Activated CD4-positive, alpha-beta T cell treated with anti-CD3 and anti-CD28 coated beads, Interleukin-2, amount 10 ng/mL, durations not matched to agents 7 days and 5 days (primary cell): ENCODE measurements around the gene VTI1A. TPM values are rescaled to one million over a fixed set of nuclear protein-coding genes. Genes with fewer than 3 reads are reported as not detected.
A peak's percentile ranks its signal among the peaks of the same experiment; 100 is the strongest.

ENCODE experiments used
- CTCF ChIA-PET: fragments of 350-600 bp; sonication (Branson Sonifier 250); formaldehyde crosslinking; loops from one replicate; lab custom pipeline; 2021; ENCODE audit warnings: antibody characterized with exemption; lab: Charles Lee
- POLR2A ChIA-PET: fragments of 350-600 bp; sonication (Branson Sonifier 250); formaldehyde crosslinking; loops from one replicate; lab custom pipeline; 2021; ENCODE audit warnings: antibody characterized with exemption; lab: Charles Lee
- DNase-seq: peaks from one replicate; pipeline ENCODE4 v3.0.0-alpha.2; 2020
- H3K27ac Mint-ChIP-seq: one replicate; pipeline ENCODE4 v1.8.0; 2021; ENCODE audit warnings: mild to moderate bottlenecking, moderate library complexity, mixed read lengths
- H3K27me3 Mint-ChIP-seq: one replicate; pipeline ENCODE4 v1.8.0; 2021; ENCODE audit warnings: mixed read lengths
- H3K36me3 Mint-ChIP-seq: one replicate; pipeline ENCODE4 v1.8.0; 2021; ENCODE audit warnings: low read depth, mixed read lengths
- H3K4me1 Mint-ChIP-seq: one replicate; pipeline ENCODE4 v1.8.0; 2021; ENCODE audit warnings: mixed read lengths
- H3K4me3 Mint-ChIP-seq: one replicate; pipeline ENCODE4 v1.8.0; 2021; ENCODE audit warnings: mild to moderate bottlenecking, moderate library complexity, mixed read lengths
- H3K9me3 Mint-ChIP-seq: one replicate; pipeline ENCODE4 v1.8.0; 2021; ENCODE audit warnings: mixed read lengths
- total RNA-seq, 2 experiments: library from RNA; stranded (reverse); gene quantifications; one replicate each; pipeline ENCODE4 v1.2.3, GENCODE V29; 2021

VTI1A gene
- total RNA-seq, 2 experiments from 2014 or later = 39.6 to 41.5 TPM

- Mint-ChIP-seq H3K4me3 (no peak overlapping the region), H3K27ac (no peak overlapping the region), H3K4me1 (no peaks in the 10 kb centered on the region), H3K27me3 (no peaks in the 10 kb centered on the region), H3K9me3 (no peaks in the 10 kb centered on the region), H3K36me3 (peaks cover 6% of the 10 kb centered on the region)
- DNase-seq = no peak
- POLR2A ChIA-PET = interaction anchor here (0.6 kb wide), 2 partner anchors 21 to 122 kb away, joined by 3 to 4 read pairs; no protein-coding TSS in a partner anchor
- CTCF ChIA-PET = interaction anchor here (1.4 kb wide), 1 partner anchor 9 kb away, joined by 3 read pairs; no protein-coding TSS in a partner anchor
Observed at GRCh38 chr10:112700215-112700671, 253.2 kb downstream of the VTI1A start.

GRCh38 chr10:112701211-112701877 lies 254.3 kb downstream of the VTI1A start:
- ChIA-PET CTCF (interaction anchor here (1.4 kb wide), 1 partner anchor 10 kb away, joined by 3 read pairs; no protein-coding TSS in a partner anchor), POLR2A (no interaction called here)

GRCh38 chr10:112701878-112702255 lies 254.9 kb downstream of the VTI1A start:
- H3K4me3 Mint-ChIP-seq = no peak overlapping the region
- H3K9me3 Mint-ChIP-seq = no peaks in the 10 kb centered on the region

More at GRCh38 chr10:112701211-112701877, 254.3 kb downstream of the VTI1A start:
- H3K27me3 Mint-ChIP-seq = no peaks in the 10 kb centered on the region
- no peak overlapping the region for H3K27ac Mint-ChIP-seq
- no peak overlapping the region for H3K4me3 Mint-ChIP-seq
- H3K36me3 Mint-ChIP-seq = peaks cover 6% of the 10 kb centered on the region
- peaks cover 4% of the 10 kb centered on the region for H3K4me1 Mint-ChIP-seq
- no peak for DNase-seq
- no peaks in the 10 kb centered on the region for H3K9me3 Mint-ChIP-seq

GRCh38 chr10:112706577-112706976 lies 259.6 kb downstream of the VTI1A start:
- ChIA-PET CTCF (no interaction called here), POLR2A (no interaction called here)
- Mint-ChIP-seq H3K36me3 (peaks cover 3% of the 10 kb centered on the region), H3K4me3 (no peak overlapping the region), H3K4me1 (peaks cover 7% of the 10 kb centered on the region), H3K27me3 (no peaks in the 10 kb centered on the region), H3K27ac (peak overlapping the region; percentile 43), H3K9me3 (no peaks in the 10 kb centered on the region)
- peak; percentile 31 for DNase-seq

More at GRCh38 chr10:112701878-112702255, 254.9 kb downstream of the VTI1A start:
- POLR2A ChIA-PET = no interaction called here
- Mint-ChIP-seq H3K4me1 (peaks cover 7% of the 10 kb centered on the region), H3K27me3 (no peaks in the 10 kb centered on the region), H3K36me3 (peaks cover 6% of the 10 kb centered on the region), H3K27ac (no peak overlapping the region)
- CTCF ChIA-PET = no interaction called here
- no peak for DNase-seq

GRCh38 chr10:112708461-112708860 lies 261.4 kb downstream of the VTI1A start:
- no peaks in the 10 kb centered on the region for H3K27me3 Mint-ChIP-seq
- CTCF ChIA-PET = interaction anchor here (1.1 kb wide), 1 partner anchor 10 kb away, joined by 4 read pairs; no protein-coding TSS in a partner anchor
- peaks cover 7% of the 10 kb centered on the region for H3K4me1 Mint-ChIP-seq
- DNase-seq = no peak
- H3K9me3 Mint-ChIP-seq = no peaks in the 10 kb centered on the region
- no peak overlapping the region for H3K27ac Mint-ChIP-seq
- H3K4me3 Mint-ChIP-seq = no peak overlapping the region
- H3K36me3 Mint-ChIP-seq = peaks cover 1% of the 10 kb centered on the region
- POLR2A ChIA-PET = no interaction called here

GRCh38 chr10:112710528-112710927 lies 263.5 kb downstream of the VTI1A start:
- DNase-seq = no peak
- ChIA-PET CTCF (interaction anchor here (1.3 kb wide), 1 partner anchor 8 kb away, joined by 3 read pairs; no protein-coding TSS in a partner anchor), POLR2A (no interaction called here)
- no peak overlapping the region for H3K27ac Mint-ChIP-seq
- no peak overlapping the region for H3K4me3 Mint-ChIP-seq
- no peaks in the 10 kb centered on the region for H3K27me3 Mint-ChIP-seq
- H3K9me3 Mint-ChIP-seq = no peaks in the 10 kb centered on the region
- peaks cover 3% of the 10 kb centered on the region for H3K36me3 Mint-ChIP-seq
- peaks cover 7% of the 10 kb centered on the region for H3K4me1 Mint-ChIP-seq

- H3K4me1 Mint-ChIP-seq = peaks cover 3% of the 10 kb centered on the region
- no peak overlapping the region for H3K4me3 Mint-ChIP-seq
- DNase-seq = no peak
- ChIA-PET POLR2A (no interaction called here), CTCF (no interaction called here)
- no peak overlapping the region for H3K27ac Mint-ChIP-seq
- H3K9me3 Mint-ChIP-seq = no peaks in the 10 kb centered on the region
- peaks cover 8% of the 10 kb centered on the region for H3K36me3 Mint-ChIP-seq
- H3K27me3 Mint-ChIP-seq = no peaks in the 10 kb centered on the region
Observed at GRCh38 chr10:112711366-112711765, 264.4 kb downstream of the VTI1A start.

GRCh38 chr10:112712536-112712935 lies 265.5 kb downstream of the VTI1A start:
- DNase-seq = no peak
- no peak overlapping the region for H3K27ac Mint-ChIP-seq
- H3K27me3 Mint-ChIP-seq = no peaks in the 10 kb centered on the region
- H3K36me3 Mint-ChIP-seq = peaks cover 8% of the 10 kb centered on the region
- H3K4me1 Mint-ChIP-seq = no peaks in the 10 kb centered on the region
- no peak overlapping the region for H3K4me3 Mint-ChIP-seq
- POLR2A ChIA-PET = no interaction called here
- CTCF ChIA-PET = no interaction called here
- H3K9me3 Mint-ChIP-seq = no peaks in the 10 kb centered on the region

GRCh38 chr10:112713411-112713810 lies 266.4 kb downstream of the VTI1A start:
- Mint-ChIP-seq H3K27me3 (no peaks in the 10 kb centered on the region), H3K27ac (no peak overlapping the region)

GRCh38 chr10:112715581-112715980 lies 268.6 kb downstream of the VTI1A start:
- no peak overlapping the region for H3K27ac Mint-ChIP-seq

More at GRCh38 chr10:112713411-112713810, 266.4 kb downstream of the VTI1A start:
- ChIA-PET POLR2A (no interaction called here), CTCF (no interaction called here)
- H3K4me1 Mint-ChIP-seq = no peaks in the 10 kb centered on the region
- DNase-seq = no peak
- peaks cover 8% of the 10 kb centered on the region for H3K36me3 Mint-ChIP-seq
- H3K4me3 Mint-ChIP-seq = no peak overlapping the region
- no peaks in the 10 kb centered on the region for H3K9me3 Mint-ChIP-seq

GRCh38 chr10:112716076-112716475 lies 269.1 kb downstream of the VTI1A start:
- POLR2A ChIA-PET = no interaction called here
- Mint-ChIP-seq H3K27ac (no peak overlapping the region), H3K4me3 (no peak overlapping the region), H3K27me3 (no peaks in the 10 kb centered on the region), H3K4me1 (no peaks in the 10 kb centered on the region), H3K9me3 (no peaks in the 10 kb centered on the region), H3K36me3 (peaks cover 7% of the 10 kb centered on the region)
- CTCF ChIA-PET = no interaction called here
- no peak for DNase-seq

More at GRCh38 chr10:112715581-112715980, 268.6 kb downstream of the VTI1A start:
- H3K27me3 Mint-ChIP-seq = no peaks in the 10 kb centered on the region
- DNase-seq = no peak
- ChIA-PET CTCF (no interaction called here), POLR2A (no interaction called here)
- H3K9me3 Mint-ChIP-seq = no peaks in the 10 kb centered on the region
- H3K4me1 Mint-ChIP-seq = no peaks in the 10 kb centered on the region
- peaks cover 7% of the 10 kb centered on the region for H3K36me3 Mint-ChIP-seq
- no peak overlapping the region for H3K4me3 Mint-ChIP-seq

GRCh38 chr10:112716924-112717413 lies 270.0 kb downstream of the VTI1A start:
- POLR2A ChIA-PET = no interaction called here
- no peak overlapping the region for H3K4me3 Mint-ChIP-seq
- CTCF ChIA-PET = no interaction called here
- peaks cover 7% of the 10 kb centered on the region for H3K36me3 Mint-ChIP-seq
- H3K4me1 Mint-ChIP-seq = no peaks in the 10 kb centered on the region
- no peaks in the 10 kb centered on the region for H3K9me3 Mint-ChIP-seq
- H3K27me3 Mint-ChIP-seq = no peaks in the 10 kb centered on the region
- DNase-seq = no peak
- no peak overlapping the region for H3K27ac Mint-ChIP-seq

GRCh38 chr10:112720178-112720577 lies 273.2 kb downstream of the VTI1A start:
- no peaks in the 10 kb centered on the region for H3K4me1 Mint-ChIP-seq
- ChIA-PET POLR2A (no interaction called here), CTCF (interaction anchor here (0.6 kb wide), 1 partner anchor 851 kb away, joined by 3 read pairs; no protein-coding TSS in a partner anchor)
- H3K27me3 Mint-ChIP-seq = no peaks in the 10 kb centered on the region
- DNase-seq = no peak
- no peak overlapping the region for H3K4me3 Mint-ChIP-seq
- no peaks in the 10 kb centered on the region for H3K9me3 Mint-ChIP-seq
- H3K36me3 Mint-ChIP-seq = peaks cover 5% of the 10 kb centered on the region
- no peak overlapping the region for H3K27ac Mint-ChIP-seq
